Effector CD8-positive, alpha-beta T cell (primary cell): ENCODE results near the gene VAV2.
A peak's percentile ranks its signal among the peaks of the same experiment; 100 is the strongest.

Experiments
- DNase-seq: peaks from one replicate; lab custom pipeline; 2025; lab: John Stamatoyannopoulos, UW

VAV2 gene

DNA sequence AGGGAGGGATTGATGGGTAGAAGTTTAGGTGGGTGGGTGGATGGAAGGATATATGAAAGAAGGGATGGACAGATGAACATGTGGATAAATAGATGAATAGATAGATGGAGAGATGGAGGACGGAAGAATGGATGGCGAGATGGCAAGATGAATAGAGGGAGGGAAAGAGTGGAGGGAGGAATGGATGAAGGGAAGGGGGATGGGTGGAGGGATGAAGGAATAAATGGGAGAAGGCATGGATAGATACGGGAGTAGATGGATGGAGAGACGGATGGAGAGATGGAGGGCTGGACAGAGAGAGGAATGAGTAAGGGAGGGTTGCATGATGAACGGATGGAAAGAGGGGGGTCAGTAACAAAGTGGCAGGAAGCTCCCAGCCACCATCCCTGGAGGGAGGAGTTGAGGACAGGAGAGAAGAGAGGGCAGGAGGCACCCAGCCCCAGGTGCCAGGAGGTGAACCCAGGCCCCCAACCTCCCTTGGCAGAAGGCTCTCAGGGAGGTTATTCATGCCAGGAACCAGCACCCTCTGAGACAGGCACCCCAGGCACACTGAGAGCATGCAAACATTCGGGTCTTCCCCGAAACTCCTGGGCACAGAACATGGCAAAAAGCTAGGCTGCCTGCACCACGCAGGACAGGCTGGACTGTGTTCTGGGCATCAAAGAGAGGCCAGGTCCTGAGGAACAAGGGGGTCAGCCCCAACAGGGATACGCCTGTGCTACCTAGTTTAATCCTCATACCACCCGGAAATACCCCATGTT, 263.1 kb downstream of the VAV2 start:
- DNase-seq = no peak

- no peak for DNase-seq
Observed at GRCh38 chr9:133727876-133728441, 264.2 kb downstream of the VAV2 start.

- DNase-seq = no peak
Observed at GRCh38 chr9:133727277-133727875, 264.7 kb downstream of the VAV2 start.

DNA sequence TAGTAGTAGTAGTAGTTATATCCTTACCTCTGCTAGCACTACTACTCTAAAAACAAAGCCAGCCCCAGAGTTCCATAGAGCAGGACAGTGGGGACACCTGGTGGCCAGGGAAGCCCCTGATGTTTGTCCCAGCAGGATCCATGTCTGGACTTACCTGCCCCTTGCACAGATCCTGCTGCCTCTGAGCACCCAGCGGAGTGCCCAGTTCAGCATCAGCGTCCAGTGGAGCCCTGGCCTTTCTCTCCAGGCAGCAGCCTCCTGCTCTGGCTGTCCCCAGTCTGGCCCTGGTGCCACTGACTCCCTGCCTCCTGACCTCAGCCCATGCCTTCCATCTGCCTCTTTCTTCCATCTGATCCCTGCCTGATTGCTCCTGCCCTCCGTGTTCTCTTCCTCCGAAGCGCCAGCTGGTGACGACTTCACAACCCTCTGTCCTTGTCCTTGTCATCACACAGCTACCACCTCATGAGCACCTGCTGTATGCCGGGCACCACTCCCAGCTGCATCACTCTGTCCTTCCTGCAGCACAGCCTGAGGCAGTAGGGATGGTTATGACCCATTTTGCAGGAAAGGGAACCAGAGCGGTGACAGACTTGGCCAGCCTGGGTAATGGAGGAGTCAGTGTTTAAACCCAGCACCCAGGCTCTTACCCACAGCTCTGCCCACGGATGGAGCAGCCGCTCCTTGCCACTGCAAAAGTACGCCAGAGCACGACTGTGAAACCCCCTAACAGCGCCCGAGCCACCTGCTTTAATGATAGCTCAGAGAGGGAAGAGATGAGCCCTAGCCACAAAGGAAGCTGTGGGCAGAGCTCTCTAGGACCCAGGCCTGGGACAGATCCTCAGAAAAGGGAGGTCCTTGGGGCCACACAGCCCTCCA, 265.5 kb downstream of the VAV2 start:
- DNase-seq = peak; percentile 33

DNA sequence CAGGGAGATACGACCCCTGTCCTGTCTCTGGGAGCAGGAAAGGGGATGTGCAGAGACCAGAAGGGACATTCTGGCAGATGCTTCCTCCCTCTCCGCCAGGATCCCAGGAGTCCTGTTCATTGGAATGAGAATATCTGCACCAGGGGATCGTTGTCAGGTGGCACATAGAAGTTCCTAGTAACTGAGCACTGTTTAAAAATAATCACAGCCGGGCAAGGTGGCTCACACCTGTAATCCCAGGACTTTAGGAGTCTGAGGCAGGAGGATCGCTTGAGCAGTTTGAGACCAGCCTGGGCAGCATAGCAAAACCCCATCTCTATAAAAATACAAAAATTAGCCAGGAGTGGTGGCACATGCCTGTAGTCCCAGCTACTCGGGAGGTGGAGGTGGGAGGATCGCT, 266.2 kb downstream of the VAV2 start:
- DNase-seq = no peak

- DNase-seq = no peak
Observed at GRCh38 chr9:133718563-133719315, 273.4 kb downstream of the VAV2 start.

GRCh38 chr9:133717113-133718031, 274.8 kb downstream of the VAV2 start:
- DNase-seq = no peak

- DNase-seq = no peak
Observed at GRCh38 chr9:133716564-133717112, 275.5 kb downstream of the VAV2 start.

DNA sequence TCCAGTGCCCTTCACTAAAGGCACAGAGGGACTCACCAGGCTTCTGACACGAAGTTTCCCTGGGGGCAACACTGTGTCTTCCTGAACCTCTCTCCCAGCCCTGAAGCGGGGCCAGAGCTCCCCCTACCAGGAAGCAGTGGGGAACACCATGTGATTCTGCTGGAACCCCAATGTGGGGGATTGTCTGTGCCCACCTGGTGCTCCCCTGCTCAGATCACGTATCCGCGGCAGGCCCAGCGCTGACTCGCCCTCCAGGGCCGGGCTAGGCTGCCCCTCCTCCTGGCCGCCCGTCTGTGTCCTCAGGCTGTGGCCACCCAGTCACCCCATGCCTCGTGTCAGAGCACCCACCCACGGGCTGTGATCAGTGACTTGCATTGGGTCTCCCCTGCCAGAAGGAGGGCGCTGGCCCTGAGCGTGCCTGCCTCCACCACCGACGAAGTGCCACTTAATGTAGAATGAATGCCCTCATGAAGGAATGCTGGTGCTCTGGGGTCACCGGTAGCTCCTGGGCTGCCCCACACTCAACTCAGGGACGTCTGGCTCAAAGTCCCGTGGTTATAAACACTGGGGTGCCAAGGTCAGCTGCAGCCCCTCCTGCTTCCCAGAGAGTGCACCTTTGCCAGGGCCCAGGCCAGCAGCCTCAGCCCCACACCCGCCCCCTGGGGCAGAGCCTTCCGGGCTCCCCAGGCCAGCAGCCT, 276.1 kb downstream of the VAV2 start:
- DNase-seq = peak; percentile 11

DNA sequence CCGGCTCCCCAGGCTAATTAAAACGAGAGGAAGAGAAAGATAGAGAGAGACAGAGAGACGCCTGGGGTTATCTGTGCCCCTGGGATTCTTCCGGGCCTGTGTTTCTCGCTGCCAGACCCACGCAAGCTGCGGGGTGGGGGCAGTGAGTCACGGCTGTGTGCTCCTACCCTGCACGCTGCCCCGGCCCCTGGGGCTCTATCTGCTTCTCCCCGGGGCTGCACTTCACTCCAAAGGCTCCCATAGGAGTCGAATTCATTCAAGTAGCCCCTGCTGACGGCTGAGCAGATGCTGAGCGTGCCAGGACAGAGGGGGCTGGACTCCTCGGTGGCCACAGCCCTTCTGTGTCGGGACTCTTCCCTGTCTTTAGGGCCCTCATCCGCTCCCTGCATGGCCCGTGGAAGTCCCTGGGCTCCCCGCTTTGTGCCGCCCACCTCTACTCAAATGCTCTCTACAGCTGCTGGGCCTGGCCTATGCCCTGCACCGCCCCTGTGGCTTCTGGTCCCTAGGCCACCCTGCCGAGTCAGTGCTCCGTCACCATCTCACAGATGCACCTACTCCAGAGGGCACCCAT, 276.7 kb downstream of the VAV2 start:
- no peak for DNase-seq

DNA sequence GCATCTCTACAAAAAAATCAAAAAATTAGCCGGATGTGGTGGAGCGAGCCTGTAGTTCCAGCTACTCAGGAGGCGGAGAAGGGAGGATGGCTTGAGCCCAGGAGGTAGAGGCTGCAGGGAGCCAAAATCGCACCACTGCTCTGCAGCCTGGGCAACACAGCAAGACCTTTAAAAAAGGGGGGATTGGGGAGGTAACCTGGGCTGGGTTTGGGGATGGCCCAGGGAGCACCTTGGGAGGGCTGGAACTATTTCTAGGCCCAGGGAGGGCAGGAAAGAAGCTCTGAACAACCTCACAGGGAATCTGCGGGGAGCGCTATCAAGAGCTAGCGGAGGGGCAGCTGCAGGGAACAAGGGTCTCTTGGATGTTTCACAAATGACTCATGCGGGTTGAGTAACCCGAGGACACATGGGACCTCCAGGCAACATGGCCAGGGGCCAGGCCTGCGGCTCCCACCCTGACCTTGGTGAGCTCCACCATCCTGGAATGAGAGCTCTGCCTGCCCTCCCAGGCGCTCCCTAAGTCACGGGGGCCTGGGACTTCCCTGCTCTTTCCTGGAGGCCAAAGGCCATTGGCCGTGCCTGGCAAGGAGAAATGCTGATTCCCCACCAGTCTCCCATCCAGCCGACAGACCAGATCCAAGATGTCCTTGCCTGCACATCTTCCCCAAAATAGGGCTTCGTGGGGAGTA, 277.4 kb downstream of the VAV2 start:
- DNase-seq = no peak

DNA sequence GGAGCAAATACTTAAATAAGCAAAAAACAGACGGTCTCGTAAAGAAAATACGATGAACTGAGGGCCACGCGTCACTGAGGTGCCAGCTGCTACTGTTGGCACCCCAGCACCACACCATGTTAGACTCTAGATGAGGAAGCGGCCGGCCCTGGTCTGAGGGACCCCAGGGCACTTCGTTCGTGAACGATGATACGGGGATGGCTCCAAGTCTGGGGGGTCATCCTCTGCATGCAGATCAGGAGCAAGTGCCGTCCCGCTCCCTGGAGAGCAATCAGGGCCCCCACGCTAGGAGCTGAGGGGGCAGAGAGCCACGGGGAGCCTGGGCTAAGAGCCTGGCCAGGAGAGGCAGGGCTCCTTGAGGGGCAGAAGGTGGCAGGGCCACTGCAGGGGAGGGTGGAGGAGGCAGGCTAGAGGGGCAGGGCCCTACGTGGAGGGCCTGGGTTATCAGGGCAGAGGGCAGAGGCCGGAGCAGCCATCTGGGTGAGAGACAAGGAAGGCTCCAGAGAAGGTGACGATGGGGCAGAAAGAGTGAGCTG, 278.1 kb downstream of the VAV2 start:
- no peak for DNase-seq

DNA sequence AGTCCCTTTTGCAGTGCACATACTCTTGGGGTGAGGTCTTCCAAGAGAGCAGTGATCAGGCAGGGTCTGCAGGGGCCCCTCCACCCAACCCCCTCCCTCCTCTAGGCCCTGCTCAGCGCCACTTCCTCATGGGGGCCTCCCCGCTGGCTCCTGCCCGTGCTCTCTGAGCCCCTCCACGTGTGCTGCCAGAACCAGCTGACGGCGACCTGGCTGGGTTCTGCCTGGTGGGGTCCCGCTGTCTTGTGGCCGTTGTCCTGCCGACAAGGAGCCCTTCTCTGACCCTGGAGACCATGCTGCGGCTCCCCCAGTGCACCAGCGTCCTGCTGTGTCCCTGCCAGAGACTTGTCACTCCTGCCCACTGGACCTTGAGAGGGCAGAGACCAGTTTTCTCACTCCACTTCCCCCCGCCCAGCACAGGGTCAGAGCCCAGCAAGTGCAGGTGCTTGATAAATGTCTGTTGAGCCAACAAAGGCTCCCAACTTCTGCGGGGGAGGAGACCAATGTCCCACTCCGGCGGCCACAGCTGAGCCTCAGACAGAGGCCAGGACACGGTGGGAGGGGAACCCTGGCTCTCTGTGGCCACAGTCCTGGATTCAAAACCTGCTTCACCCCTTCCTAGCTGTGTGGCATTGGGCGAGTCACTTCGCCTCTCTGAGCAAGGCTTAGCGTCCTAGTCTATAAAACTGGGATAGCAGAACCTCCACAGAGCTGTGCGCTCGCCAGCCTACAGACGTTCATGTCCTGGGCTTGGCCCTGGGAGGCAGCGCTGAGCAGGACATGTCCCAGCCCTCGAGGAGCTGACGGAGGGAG, 278.8 kb downstream of the VAV2 start:
- DNase-seq = no peak

GRCh38 chr9:133712221-133713100, 279.7 kb downstream of the VAV2 start:
- DNase-seq = no peak
